Measurements from ENCODE around the gene SORCS2. TPM values are rescaled to one million over a fixed set of nuclear protein-coding genes. Genes with fewer than 3 reads are reported as not detected.

Gene SORCS2
- total RNA-seq, 2 donors from 2014 or later: 0.68 to 0.92 TPM

- no peak for ATAC-seq (ENCODE audit: insufficient number of reproducible peaks, low FRiP score, low read depth)
- DNase-seq (ENCODE audit: low spot score): no peak
- Histone ChIP-seq H3K9me3 (no peaks in the 10 kb centered on the region), H3K36me3 (no peaks in the 10 kb centered on the region), H3K4me3 (no peak overlapping the region), H3K27ac (peak overlapping the region in 1 of 2 donors; percentile 9), H3K4me1 (ENCODE audit: control insufficient read depth in 1 of 2, low read depth in 2 of 2) (peaks cover 10 to 24% of the 10 kb centered on the region in 2 donors), H3K27me3 (replicated peaks; ENCODE audit: insufficient read depth) (no peaks in the 10 kb centered on the region)
- TF ChIP-seq, protein P1, sequence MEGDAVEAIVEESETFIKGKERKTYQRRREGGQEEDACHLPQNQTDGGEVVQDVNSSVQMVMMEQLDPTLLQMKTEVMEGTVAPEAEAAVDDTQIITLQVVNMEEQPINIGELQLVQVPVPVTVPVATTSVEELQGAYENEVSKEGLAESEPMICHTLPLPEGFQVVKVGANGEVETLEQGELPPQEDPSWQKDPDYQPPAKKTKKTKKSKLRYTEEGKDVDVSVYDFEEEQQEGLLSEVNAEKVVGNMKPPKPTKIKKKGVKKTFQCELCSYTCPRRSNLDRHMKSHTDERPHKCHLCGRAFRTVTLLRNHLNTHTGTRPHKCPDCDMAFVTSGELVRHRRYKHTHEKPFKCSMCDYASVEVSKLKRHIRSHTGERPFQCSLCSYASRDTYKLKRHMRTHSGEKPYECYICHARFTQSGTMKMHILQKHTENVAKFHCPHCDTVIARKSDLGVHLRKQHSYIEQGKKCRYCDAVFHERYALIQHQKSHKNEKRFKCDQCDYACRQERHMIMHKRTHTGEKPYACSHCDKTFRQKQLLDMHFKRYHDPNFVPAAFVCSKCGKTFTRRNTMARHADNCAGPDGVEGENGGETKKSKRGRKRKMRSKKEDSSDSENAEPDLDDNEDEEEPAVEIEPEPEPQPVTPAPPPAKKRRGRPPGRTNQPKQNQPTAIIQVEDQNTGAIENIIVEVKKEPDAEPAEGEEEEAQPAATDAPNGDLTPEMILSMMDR (IDR thresholded peaks at IDR 0.05): no peak
These were observed 596.5 kb downstream of the SORCS2 start for GRCh38 chr4:7788694-7789425.

GRCh38 chr4:7790023-7790422 is 597.7 kb downstream of the SORCS2 start:
- Histone ChIP-seq H3K27ac (no peak overlapping the region), H3K36me3 (no peaks in the 10 kb centered on the region), H3K4me3 (no peak overlapping the region), H3K27me3 (replicated peaks; ENCODE audit: insufficient read depth) (no peaks in the 10 kb centered on the region), H3K9me3 (no peaks in the 10 kb centered on the region), H3K4me1 (ENCODE audit: control insufficient read depth in 1 of 2, low read depth in 2 of 2) (peaks cover 10 to 22% of the 10 kb centered on the region in 2 donors)
- TF ChIP-seq, protein P1 (IDR thresholded peaks at IDR 0.05): no peak
- ATAC-seq (ENCODE audit: insufficient number of reproducible peaks, low FRiP score, low read depth) (no peak), DNase-seq (ENCODE audit: low spot score) (no peak)

GRCh38 chr4:7790999-7791398 is 598.7 kb downstream of the SORCS2 start:
- H3K27ac ChIP-seq: no peak overlapping the region
- DNase-seq (ENCODE audit: low spot score): no peak
- no peak for ATAC-seq (ENCODE audit: insufficient number of reproducible peaks, low FRiP score, low read depth)
- peaks cover 10 to 22% of the 10 kb centered on the region in 2 donors for H3K4me1 ChIP-seq (ENCODE audit: control insufficient read depth in 1 of 2, low read depth in 2 of 2)
- H3K36me3 ChIP-seq: no peaks in the 10 kb centered on the region
- no peaks in the 10 kb centered on the region for H3K27me3 ChIP-seq (replicated peaks; ENCODE audit: insufficient read depth)
- H3K4me3 ChIP-seq: no peak overlapping the region
- TF ChIP-seq, protein P1 (IDR thresholded peaks at IDR 0.05): no peak
- H3K9me3 ChIP-seq: no peaks in the 10 kb centered on the region

Other genes starting within 250 kb of the SORCS2 start
- 10 to 100 TPM; 21.5 to 24.2 TPM for gene TADA2B, start 149.2 kb upstream of the SORCS2 start, total RNA-seq
- 10 to 100 TPM; 26.7 to 40.1 TPM for gene GRPEL1, start 124.5 kb upstream of the SORCS2 start, total RNA-seq
- gene PSAPL1, start 242.4 kb downstream of the SORCS2 start, total RNA-seq: under 1 TPM in 1 of 2 donors, not detected in 1; 0.14 TPM